ENCODE results near the gene NPTX2.

Gene NPTX2

GRCh38 chr7:98602755-98603398, 14.2 kb upstream of the NPTX2 start:
- H2BK120ac ChIP-seq (ENCODE audit: low read depth, low read length) = no peak overlapping the region
- H3K36me3 ChIP-seq (ENCODE audit: control insufficient read depth in 1 of 2, insufficient read depth in 2 of 2, low read depth in 1 of 2, low read length in 2 of 2) = no peaks in the 10 kb centered on the region
- H4K91ac ChIP-seq (ENCODE audit: low read length) = no peak overlapping the region
- H3K14ac ChIP-seq (ENCODE audit: low read length in 2 of 2) = no peak overlapping the region
- H3K4me3 ChIP-seq (ENCODE audit: insufficient read depth in 1 of 2, low read depth in 1 of 2, low read length in 2 of 2) = no peak overlapping the region
- no peak overlapping the region for H2BK12ac ChIP-seq (ENCODE audit: low read length in 2 of 2)
- H3K9ac ChIP-seq (ENCODE audit: low read length) = no peak overlapping the region
- H3K18ac ChIP-seq (ENCODE audit: low read depth in 1 of 2, low read length in 2 of 2) = no peak overlapping the region
- no peak overlapping the region for H3K23ac ChIP-seq (ENCODE audit: low read length in 2 of 2)
- H2BK5ac ChIP-seq (ENCODE audit: low read depth, low read length, poor library complexity, severe bottlenecking) = no peak overlapping the region
- WGBS = 61% methylated on average over 3 of the region's 3 CpGs
- no peak overlapping the region for H2AFZ ChIP-seq (ENCODE audit: low read depth, low read length)
- no peak overlapping the region for H2BK15ac ChIP-seq (ENCODE audit: low read depth, poor library complexity, severe bottlenecking)
- no peak overlapping the region for H2AK5ac ChIP-seq (ENCODE audit: low read length, severe bottlenecking)
- H3K4me2 ChIP-seq (ENCODE audit: low read length, poor library complexity, severe bottlenecking) = no peak overlapping the region
- H3K4me1 ChIP-seq (ENCODE audit: control insufficient read depth, insufficient read depth, low read depth, low read length) = no peaks in the 10 kb centered on the region
- no peaks in the 10 kb centered on the region for H3K27me3 ChIP-seq (ENCODE audit: control insufficient read depth in 1 of 2, insufficient read depth in 1 of 2, low read length in 2 of 2)
- no peaks in the 10 kb centered on the region for H3K79me1 ChIP-seq (replicated peaks; ENCODE audit: low read length, poor library complexity, severe bottlenecking)
- H3K4ac ChIP-seq (ENCODE audit: low read depth in 1 of 2, low read length in 2 of 2) = no peak overlapping the region
- H3K9me3 ChIP-seq (ENCODE audit: control insufficient read depth, low read length) = peaks cover 3% of the 10 kb centered on the region
- H3K27ac ChIP-seq (ENCODE audit: low read length, poor library complexity, severe bottlenecking) = no peak overlapping the region
- no peak for DNase-seq
- no peak overlapping the region for H4K8ac ChIP-seq (ENCODE audit: low read length)

DNA sequence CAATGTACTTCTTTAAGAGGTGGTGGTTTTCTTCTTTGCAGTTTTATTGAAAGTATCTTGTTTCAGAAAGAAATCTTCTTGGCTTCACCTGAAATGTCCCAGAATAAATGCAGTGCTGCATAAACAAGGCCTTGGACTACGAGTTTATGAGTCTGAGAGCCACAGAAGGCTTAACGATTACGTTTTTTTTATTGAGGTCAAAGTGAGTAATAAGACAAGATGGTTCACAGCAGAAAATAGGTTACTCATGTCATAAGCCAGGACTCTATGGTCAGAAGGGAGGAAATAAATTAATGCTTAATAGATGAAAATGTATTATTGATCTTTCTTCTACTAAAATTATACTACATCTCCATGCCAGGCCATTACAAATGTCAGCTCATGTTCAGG, 13.7 kb upstream of the NPTX2 start:
- Histone ChIP-seq H2BK15ac (ENCODE audit: low read depth, poor library complexity, severe bottlenecking) (no peak overlapping the region), H4K91ac (ENCODE audit: low read length) (no peak overlapping the region), H2BK5ac (ENCODE audit: low read depth, low read length, poor library complexity, severe bottlenecking) (no peak overlapping the region), H3K36me3 (ENCODE audit: control insufficient read depth in 1 of 2, insufficient read depth in 2 of 2, low read depth in 1 of 2, low read length in 2 of 2) (no peaks in the 10 kb centered on the region), H3K27me3 (ENCODE audit: control insufficient read depth in 1 of 2, insufficient read depth in 1 of 2, low read length in 2 of 2) (no peaks in the 10 kb centered on the region), H3K27ac (ENCODE audit: low read length, poor library complexity, severe bottlenecking) (no peak overlapping the region), H2AFZ (ENCODE audit: low read depth, low read length) (no peak overlapping the region), H3K9me3 (ENCODE audit: control insufficient read depth, low read length) (peaks cover 3% of the 10 kb centered on the region), H3K18ac (ENCODE audit: low read depth in 1 of 2, low read length in 2 of 2) (no peak overlapping the region), H3K4me1 (ENCODE audit: control insufficient read depth, insufficient read depth, low read depth, low read length) (no peaks in the 10 kb centered on the region), H3K4me2 (ENCODE audit: low read length, poor library complexity, severe bottlenecking) (no peak overlapping the region), H3K79me1 (replicated peaks; ENCODE audit: low read length, poor library complexity, severe bottlenecking) (no peaks in the 10 kb centered on the region), H3K23ac (ENCODE audit: low read length in 2 of 2) (no peak overlapping the region), H2AK5ac (ENCODE audit: low read length, severe bottlenecking) (no peak overlapping the region), H3K4me3 (ENCODE audit: insufficient read depth in 1 of 2, low read depth in 1 of 2, low read length in 2 of 2) (no peak overlapping the region), H4K8ac (ENCODE audit: low read length) (no peak overlapping the region), H3K4ac (ENCODE audit: low read depth in 1 of 2, low read length in 2 of 2) (no peak overlapping the region), H3K14ac (ENCODE audit: low read length in 2 of 2) (no peak overlapping the region), H2BK120ac (ENCODE audit: low read depth, low read length) (no peak overlapping the region), H2BK12ac (ENCODE audit: low read length in 2 of 2) (no peak overlapping the region), H3K9ac (ENCODE audit: low read length) (no peak overlapping the region)
- no peak for DNase-seq
- 59% methylated on average over 3 of the region's 3 CpGs for WGBS

GRCh38 chr7:98613601-98614425, 3.3 kb upstream of the NPTX2 start:
- DNase-seq = peak; percentile 18
- Histone ChIP-seq H3K4ac (ENCODE audit: low read depth in 1 of 2, low read length in 2 of 2) (no peak overlapping the region), H3K27me3 (ENCODE audit: control insufficient read depth in 1 of 2, insufficient read depth in 1 of 2, low read length in 2 of 2) (peaks cover 0 to 34% of the 10 kb centered on the region in 2 experiments), H2AFZ (ENCODE audit: low read depth, low read length) (no peak overlapping the region), H3K18ac (ENCODE audit: low read depth in 1 of 2, low read length in 2 of 2) (no peak overlapping the region), H3K36me3 (ENCODE audit: control insufficient read depth in 1 of 2, insufficient read depth in 2 of 2, low read depth in 1 of 2, low read length in 2 of 2) (no peaks in the 10 kb centered on the region), H3K9me3 (ENCODE audit: control insufficient read depth, low read length) (no peaks in the 10 kb centered on the region), H2BK120ac (ENCODE audit: low read depth, low read length) (no peak overlapping the region), H2BK5ac (ENCODE audit: low read depth, low read length, poor library complexity, severe bottlenecking) (no peak overlapping the region), H3K9ac (ENCODE audit: low read length) (no peak overlapping the region), H3K79me1 (replicated peaks; ENCODE audit: low read length, poor library complexity, severe bottlenecking) (no peaks in the 10 kb centered on the region), H3K4me3 (ENCODE audit: insufficient read depth in 1 of 2, low read depth in 1 of 2, low read length in 2 of 2) (no peak overlapping the region), H4K91ac (ENCODE audit: low read length) (no peak overlapping the region), H3K4me2 (ENCODE audit: low read length, poor library complexity, severe bottlenecking) (no peak overlapping the region), H2BK12ac (ENCODE audit: low read length in 2 of 2) (no peak overlapping the region), H4K8ac (ENCODE audit: low read length) (no peak overlapping the region), H2BK15ac (ENCODE audit: low read depth, poor library complexity, severe bottlenecking) (no peak overlapping the region), H3K4me1 (ENCODE audit: control insufficient read depth, insufficient read depth, low read depth, low read length) (no peaks in the 10 kb centered on the region), H2AK5ac (ENCODE audit: low read length, severe bottlenecking) (no peak overlapping the region), H3K14ac (ENCODE audit: low read length in 2 of 2) (no peak overlapping the region), H3K27ac (ENCODE audit: low read length, poor library complexity, severe bottlenecking) (no peak overlapping the region), H3K23ac (ENCODE audit: low read length in 2 of 2) (no peak overlapping the region)
- WGBS = 55% methylated on average over 14 of the region's 14 CpGs

DNA sequence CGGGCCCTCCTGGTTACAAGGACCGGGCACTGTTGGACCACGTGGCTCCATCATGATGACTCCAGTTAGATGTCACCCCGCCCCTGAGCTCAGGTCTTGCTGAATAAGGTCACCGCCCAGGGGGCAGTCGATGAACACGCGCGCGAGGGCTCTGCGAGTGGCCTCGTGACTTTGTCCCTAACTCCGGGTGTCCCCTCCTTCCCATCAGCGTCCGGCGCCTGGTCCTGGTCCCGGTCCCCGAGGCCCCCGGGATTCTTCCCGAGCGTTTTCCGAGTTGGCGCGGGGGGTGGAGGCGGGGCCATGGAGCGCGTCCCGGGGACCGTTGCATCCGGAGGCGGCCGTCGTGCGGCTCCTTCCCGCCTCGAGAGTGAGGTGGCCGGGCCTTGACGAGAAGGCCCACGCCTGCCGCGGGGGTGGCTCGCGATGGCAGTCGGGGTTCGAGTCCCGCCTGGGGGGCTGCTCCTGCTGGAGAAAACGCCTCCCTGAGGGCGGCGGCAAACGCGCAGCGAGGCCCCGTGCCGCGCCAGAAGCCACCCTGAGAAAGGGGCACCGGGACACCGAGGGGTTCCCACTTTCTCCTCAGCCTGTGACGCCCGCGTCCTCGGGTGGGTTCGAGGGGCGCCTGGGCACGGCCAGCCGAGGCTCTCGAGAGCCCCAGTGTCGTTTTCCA, 569 bp upstream of the NPTX2 start:
- H3K18ac ChIP-seq (ENCODE audit: low read depth in 1 of 2, low read length in 2 of 2) = no peak overlapping the region
- WGBS = 27% methylated on average over 67 of the region's 67 CpGs

More for the DNA sequence above, 569 bp upstream of the NPTX2 start:
- no peaks in the 10 kb centered on the region for H3K36me3 ChIP-seq (ENCODE audit: control insufficient read depth in 1 of 2, insufficient read depth in 2 of 2, low read depth in 1 of 2, low read length in 2 of 2)
- H3K27me3 ChIP-seq (ENCODE audit: control insufficient read depth in 1 of 2, insufficient read depth in 1 of 2, low read length in 2 of 2) = peaks cover 0 to 57% of the 10 kb centered on the region in 2 experiments
- no peak overlapping the region for H2AK5ac ChIP-seq (ENCODE audit: low read length, severe bottlenecking)
- H2BK12ac ChIP-seq (ENCODE audit: low read length in 2 of 2) = no peak overlapping the region
- no peaks in the 10 kb centered on the region for H3K9me3 ChIP-seq (ENCODE audit: control insufficient read depth, low read length)
- H3K27ac ChIP-seq (ENCODE audit: low read length, poor library complexity, severe bottlenecking) = no peak overlapping the region
- H2AFZ ChIP-seq (ENCODE audit: low read depth, low read length) = no peak overlapping the region
- no peak overlapping the region for H3K4me3 ChIP-seq (ENCODE audit: insufficient read depth in 1 of 2, low read depth in 1 of 2, low read length in 2 of 2)
- no peak overlapping the region for H3K9ac ChIP-seq (ENCODE audit: low read length)
- H3K4me1 ChIP-seq (ENCODE audit: control insufficient read depth, insufficient read depth, low read depth, low read length) = no peaks in the 10 kb centered on the region
- H3K14ac ChIP-seq (ENCODE audit: low read length in 2 of 2) = no peak overlapping the region
- no peak overlapping the region for H2BK15ac ChIP-seq (ENCODE audit: low read depth, poor library complexity, severe bottlenecking)
- no peak overlapping the region for H4K8ac ChIP-seq (ENCODE audit: low read length)
- H3K4ac ChIP-seq (ENCODE audit: low read depth in 1 of 2, low read length in 2 of 2) = no peak overlapping the region
- H2BK5ac ChIP-seq (ENCODE audit: low read depth, low read length, poor library complexity, severe bottlenecking) = no peak overlapping the region
- no peaks in the 10 kb centered on the region for H3K79me1 ChIP-seq (replicated peaks; ENCODE audit: low read length, poor library complexity, severe bottlenecking)
- H3K4me2 ChIP-seq (ENCODE audit: low read length, poor library complexity, severe bottlenecking) = no peak overlapping the region
- no peak overlapping the region for H3K23ac ChIP-seq (ENCODE audit: low read length in 2 of 2)
- no peak for DNase-seq
- H4K91ac ChIP-seq (ENCODE audit: low read length) = no peak overlapping the region
- H2BK120ac ChIP-seq (ENCODE audit: low read depth, low read length) = no peak overlapping the region

Data from mesenchymal stem cell (in vitro differentiated cells and primary cell).